GM19043 (cell line): ENCODE measurements around the gene LGALS7.

ENCODE experiments used
- ATAC-seq: cut with Tn5 transposase; IDR thresholded peaks from one replicate; pipeline ENCODE4 v1.9.1; 2021; ENCODE audit warnings: low read depth; ENCODE audit not compliant: unreplicated experiment

LGALS7 gene

DNA sequence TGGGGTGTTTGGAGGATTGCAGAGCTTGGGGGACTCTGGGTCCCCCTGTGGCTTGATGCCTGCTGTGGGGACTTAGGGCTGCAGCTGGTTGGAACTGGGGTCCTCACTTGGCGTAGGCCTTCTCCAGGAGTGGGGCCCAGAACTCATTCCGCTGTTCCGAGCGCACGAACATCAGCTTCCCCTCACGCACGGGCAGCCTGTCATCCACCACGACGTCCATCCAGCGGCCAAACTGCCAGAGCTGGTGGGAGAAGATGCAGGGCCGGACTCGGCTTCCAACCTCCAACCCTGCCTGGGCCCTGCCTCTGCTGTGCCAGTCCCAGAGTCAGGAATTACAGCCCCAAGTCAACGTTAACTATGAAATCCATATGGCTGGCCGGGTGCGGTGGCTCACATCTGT is 31.6 kb downstream of the LGALS7 start:
- ATAC-seq: no peak

DNA sequence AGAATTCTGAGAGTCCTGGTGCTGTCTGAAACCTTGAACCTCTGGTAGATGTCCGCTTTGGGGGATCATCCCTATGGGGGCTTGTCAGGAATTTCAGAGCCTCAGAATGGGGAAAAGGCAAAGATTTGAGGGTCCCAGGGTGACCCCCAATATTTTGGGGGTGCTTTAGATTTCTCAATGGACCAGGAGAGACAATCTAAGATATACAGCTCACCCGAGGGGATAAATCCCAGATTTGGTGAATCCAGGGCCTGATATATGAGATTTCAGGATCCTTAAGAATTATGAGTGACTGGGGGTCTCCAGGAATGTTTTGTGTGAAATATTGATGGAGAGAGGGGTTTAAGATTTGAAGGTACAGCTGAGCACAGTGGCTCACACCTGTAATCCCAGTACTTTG is 32.4 kb downstream of the LGALS7 start:
- no peak for ATAC-seq

DNA sequence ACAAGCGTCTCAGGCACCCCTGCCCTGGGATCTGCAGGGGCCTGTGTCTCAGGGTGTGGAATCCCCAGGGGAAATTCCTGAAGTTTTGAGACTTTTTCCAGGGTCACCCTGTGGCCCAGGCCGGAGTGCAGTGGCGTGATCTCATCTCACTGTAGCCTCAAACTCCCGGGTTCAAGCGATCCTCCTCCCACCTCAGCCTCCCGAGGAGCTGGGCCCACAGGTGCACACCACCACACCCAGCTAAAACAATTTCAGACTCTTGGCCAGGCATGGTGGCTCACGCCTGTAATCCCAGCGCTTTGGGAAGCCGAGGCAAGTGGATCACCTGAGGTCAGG is 33.1 kb downstream of the LGALS7 start:
- ATAC-seq: no peak

DNA sequence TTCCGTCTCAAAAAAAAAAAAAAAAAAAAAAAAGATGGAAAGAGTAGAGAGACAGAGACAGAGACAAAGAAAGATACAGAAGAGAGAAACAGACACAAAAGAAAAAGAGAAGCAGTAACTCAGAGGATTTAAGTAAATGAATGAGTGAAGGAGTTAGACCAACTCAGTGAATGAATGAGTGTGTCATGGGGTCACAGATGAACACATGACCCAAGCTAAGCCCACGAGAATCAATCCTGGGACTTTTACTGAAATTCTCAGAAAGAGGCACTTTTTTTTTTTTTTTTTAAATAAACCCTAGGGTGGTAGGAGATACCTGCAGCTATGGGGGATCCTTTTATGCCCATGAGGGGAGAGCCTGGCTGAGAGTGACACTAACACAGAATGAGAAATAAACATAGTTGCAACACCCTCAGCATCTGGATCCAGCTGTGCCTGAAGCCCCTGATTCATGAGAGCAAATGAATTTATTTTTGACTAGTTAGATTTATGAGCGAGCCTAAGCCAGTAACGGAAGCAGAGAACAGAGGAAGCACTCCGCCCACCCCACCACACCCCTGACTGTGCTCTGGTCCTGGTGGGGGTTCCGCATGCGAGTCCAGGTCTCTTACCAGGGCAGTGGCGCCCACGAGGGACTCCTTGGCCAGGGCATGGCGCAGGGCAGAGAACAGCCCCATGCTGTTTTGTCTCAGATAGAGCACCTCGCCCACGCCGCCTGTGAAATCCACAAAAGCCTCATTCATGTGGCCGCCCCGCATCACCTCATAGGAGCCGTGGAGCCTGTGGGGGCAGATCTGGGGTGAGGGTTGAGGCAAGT is 33.7 kb downstream of the LGALS7 start:
- ATAC-seq: no peak

DNA sequence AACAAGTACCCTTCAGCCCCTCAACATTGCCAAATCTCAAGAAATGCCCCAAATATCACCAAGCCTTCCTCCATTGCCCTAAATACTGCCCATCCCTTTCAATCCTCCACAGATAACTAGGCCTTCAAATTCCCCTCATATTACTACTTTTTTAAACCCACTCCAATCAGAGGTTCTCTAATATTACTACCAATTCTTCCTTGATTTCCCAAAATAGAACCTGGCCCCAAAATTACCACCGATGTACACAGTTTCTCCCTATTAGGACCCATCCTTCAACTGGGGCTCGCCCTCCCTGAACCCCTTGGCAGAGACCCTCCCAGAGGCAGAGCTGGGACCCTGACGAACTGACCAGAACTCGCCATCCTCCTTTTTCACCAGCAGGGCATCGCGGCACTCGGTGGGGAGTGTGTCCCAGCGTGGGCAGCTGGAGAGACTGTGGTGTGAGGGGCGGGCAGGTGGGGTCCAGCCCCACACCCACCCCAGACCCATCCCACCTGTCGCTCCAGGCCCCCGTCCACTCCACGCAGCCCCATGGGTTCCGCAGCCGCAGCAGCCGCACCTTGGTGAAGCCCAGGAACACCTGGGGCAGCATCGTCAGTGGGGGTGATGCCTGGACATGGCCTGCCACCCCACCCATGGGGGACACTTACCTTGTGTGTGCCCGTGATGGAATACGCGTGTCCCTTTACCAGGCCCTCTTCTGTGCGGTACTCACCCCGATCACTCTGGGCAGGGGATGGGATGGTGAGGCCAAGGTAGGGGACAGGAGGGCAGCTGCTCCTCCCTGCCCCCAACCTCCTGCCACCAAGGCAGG is 35.2 kb downstream of the LGALS7 start:
- no peak for ATAC-seq

DNA sequence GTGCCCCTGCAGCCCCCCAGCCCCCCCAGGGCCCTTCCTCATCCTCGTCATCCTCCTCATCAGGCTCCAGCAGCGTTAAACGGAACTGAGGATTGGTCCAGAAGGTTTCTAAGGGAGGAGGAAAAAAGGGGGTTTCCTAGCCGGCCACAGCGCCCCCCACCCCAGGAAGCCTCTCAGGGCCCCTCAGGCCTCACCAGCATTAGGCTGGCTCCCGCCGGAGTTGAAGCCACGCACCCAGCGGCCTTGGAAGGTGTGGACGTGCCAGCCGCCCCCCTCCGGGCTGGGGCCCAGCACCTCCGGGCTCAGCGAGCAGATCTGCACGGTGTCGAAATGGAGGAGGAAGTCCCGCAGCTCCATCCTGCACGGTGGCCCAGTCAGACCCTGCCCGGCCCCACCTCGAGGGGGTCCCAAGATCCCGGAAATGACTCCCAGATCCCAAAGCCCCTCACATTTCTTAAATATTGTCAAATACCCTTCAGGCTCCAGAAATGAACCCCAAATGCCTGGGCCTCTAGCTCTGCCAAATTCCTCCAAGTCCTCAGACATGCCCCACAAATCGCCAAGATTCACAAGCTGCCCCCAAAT is 35.9 kb downstream of the LGALS7 start:
- ATAC-seq: no peak

DNA sequence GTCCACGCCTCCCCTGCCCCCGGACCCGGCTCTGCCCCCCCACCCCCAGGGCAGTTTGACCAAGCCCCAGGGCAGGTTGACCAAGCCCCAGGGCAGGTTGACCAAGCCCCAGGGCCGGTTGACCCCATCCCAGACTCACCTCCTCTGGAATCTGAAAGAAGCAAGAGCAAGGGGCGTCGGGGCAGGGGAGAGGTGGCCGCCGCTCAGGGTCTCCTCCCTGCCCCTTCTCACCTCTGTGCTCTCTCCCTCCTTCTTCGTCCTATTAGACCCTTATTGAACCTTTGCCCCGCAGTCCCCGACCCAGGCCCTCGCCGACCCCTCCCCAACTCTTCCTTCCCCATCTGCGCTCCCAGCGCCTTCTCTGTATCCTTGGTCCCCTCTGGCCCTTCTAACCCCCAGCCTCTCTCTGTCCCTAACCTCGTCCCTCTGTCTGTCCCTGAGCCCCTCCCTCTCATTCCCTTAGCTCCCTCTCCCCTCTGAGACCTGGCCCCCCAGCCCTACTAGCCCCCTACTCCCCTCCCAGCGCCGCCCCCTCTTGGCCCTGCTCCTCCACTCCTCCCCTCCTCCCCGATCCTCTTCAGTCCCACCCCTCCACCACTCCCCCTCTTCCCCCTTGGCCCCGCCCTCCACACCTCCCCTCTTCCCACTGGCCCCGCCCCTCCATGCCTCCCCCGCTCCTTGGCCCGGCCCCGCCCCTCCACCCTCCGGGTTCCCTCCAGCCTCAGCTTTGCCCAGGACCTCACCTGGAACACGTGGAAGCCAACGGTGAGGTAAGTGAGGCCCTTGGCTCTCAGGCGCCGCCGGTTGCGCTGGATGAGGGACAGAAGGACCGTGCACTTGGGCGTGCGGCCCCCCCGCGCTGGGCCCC is 36.7 kb downstream of the LGALS7 start:
- no peak for ATAC-seq

DNA sequence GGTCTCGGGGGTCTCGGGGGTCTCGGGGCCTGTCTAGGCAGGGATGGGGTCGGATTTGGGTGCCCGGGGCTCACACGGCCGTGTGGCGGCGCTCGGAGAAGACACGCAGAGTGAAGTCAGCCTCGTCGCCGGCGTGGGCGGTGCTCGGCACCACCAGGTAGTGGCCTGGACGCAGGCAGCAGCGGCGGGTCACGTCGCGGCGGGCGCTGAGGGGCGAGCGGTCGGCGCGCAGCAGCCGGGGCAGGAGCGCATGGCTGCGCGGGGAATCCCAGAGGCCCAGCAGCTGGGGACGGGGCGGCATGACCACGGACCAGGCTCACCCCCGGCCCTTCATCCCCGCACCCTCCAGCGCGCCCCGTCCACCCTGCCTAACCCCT is 37.3 kb downstream of the LGALS7 start:
- no peak for ATAC-seq

DNA sequence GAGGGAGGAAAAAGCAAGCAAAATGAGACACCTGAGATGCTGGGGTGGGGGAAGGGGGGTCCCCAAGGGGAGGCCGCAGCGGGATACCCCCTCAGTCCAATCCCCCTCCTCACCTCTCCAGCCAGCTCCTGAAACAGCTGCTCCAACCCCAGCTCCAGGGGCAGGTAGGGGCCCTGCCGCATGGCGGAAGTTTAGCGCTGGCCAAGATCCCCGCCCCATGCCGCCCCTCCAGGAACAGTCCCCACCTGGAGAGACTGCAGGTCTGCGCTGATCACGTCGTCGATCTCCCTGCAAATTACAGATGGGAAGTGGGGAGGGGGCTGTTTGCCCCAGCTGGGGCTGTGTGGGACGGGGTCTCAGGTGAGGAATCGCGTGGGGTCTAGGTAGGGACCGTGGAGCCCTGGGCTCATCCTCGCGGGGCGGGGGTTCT is 38.0 kb downstream of the LGALS7 start:
- ATAC-seq: no peak

DNA sequence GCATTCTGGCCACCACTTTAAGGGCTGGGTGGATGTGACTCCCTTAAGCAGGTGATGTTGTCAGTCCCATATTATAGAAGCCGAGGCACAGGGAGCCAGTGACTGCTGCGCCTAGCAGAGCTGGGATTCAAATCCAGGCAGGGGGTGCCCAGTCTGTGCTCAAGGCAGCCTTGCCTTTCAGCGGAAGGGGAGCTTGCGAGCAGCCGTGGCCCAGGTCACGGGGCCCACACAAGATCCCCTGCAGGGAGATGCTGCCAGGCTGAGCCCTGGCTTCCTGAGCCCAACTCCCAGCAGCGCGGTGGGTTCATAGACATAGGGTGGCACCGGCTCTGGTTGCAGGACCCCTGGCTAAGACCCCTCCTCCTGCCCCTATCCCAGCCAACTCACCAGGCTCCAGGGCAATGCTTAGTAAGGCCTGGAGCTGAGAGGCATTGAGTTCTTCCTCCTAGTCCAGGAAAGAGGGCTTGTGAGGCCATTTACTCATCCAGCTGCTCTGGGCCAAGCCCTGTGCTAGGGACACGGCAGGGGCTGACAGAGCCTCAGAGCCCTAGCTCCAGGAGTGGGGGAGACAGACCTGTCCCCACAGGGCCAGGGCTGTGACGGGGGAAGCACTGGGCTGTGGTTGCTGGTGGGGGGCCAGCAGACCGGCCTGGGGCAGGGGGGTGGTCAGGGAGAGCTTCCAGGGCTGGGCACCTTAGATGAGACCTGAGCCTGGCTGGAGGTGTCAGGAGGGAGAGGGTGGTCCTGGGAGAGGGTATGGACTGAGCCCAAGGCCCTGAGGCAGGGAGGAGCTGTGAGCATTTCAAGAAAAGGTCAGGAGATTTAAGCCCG is 38.7 kb downstream of the LGALS7 start:
- no peak for ATAC-seq

DNA sequence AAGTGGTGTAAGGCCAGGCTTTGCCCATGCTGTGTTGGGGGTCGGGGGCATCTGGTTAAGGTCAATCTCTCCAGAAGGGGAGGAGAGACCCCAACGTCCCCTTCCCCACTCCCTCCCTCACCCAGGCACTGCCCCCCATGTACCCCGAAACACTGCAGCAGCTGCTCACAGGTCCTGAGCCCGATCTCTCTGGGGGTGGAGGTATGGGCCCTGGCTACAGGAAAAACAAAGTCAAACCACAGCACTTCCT is 39.2 kb downstream of the LGALS7 start:
- no peak for ATAC-seq

DNA sequence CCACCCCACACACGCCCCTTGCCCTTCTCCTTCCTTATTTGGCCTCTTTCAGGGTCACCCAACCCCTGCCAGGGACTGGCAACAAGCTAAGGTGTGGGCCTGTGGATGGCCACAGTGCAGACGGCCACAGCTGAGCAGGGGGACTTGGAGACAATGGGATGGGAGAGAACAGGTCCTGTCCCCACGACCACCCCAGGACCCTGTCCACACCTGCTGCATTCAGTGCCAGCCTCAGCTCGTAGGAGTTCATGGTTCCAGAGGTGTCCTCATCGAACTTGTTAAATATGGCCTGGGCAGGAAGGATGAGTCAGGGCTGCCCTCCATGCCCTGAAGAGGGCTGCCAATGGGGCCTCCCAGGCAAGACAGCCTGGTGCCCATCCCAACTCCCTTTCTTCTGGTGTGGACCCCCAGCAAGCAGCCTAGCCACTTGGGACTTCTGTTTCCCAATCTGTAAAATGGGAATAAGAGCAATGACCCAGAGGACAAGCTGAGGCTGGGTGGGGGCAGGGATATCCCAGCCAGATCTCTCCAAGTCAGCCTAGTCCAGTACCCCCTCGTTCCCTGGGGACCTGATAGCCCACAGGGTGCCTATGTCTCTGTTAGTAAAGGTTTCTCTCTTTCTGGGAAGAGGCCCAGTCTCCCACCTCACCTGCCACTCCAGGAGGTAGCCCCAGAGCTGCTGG is 39.7 kb downstream of the LGALS7 start:
- ATAC-seq: no peak

DNA sequence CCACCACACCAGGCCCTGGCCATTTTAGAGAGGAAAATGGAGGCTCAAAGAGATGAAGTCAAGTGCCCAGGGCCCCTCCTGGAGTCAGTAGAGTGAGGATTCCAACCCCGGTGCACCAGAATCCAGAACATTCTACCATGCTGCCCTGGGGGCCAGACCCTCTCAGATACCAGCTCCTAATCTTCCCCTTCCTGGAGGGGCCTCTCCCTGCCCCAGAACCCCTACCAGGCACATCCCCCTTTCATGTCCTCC is 40.1 kb downstream of the LGALS7 start:
- ATAC-seq: no peak

DNA sequence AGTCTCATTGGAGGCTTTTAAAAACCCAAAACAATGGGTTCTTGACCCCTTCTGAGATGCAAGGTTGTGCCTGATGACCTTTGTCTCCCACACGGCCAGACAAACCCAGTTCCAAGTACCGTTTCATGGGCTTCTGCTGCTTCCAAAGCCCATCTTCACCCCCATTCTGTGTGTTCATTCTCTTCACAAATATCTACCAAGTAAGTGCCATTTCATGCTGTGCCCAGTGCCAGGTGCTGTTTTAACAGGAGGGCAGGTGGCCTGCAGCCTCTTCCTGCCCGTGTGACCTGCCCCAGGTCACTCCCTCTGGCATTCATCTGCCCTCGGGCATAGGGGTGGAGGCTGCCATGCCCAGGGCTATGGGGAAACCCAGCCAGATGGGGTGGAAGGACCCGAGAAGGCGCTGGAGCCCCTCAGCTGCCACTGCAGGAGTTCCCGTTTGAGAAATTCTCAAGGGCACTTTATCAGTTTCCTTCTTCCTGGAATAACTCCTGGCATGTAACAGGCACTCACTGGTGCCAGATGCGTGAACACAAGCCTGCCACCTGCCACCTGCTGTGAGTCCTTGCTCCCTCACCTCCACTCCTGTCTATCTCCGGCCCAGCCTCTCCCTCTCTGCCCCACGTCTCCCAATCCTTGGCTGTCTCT is 41.5 kb downstream of the LGALS7 start:
- no peak for ATAC-seq

DNA sequence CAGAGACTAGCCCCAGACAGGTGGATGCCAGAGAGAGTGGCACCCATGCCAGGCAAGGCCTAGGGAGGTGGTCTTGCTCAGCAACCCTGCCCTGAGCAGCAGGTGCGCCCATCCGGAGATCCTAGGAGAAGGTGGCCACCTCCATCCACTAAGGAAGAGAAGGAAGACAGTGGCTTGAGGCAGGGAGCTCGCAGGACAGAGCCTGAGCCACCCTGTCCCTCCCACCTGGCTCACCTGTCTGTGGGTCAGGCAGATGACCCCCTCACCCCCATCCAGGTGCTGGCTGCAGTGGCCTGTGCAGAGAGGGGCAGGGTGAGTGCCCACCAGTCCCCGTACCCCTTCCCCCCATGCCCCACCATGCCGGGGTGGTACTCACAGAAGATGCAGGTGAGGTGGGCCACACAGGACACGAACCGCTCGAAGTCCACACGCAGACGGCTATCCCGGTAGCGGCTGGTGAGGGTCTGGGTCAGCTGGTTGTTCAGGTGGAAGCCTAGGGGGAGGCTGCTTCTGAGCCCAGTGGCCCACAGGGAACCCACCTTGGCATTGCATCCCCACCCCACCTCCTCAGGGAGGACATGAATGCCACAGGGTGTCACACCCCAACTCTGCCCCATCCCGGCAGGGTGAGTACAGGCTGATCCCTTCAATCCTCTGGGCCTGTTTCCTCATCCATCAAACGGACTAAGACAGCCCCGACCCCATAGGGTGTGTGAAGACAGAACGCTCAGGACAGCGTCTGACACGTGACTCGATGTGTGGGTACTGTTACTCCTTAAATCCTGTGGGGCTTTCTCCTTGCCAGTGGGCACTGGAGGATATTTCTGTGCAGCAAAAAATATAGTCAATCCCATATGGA is 42.4 kb downstream of the LGALS7 start:
- no peak for ATAC-seq

DNA sequence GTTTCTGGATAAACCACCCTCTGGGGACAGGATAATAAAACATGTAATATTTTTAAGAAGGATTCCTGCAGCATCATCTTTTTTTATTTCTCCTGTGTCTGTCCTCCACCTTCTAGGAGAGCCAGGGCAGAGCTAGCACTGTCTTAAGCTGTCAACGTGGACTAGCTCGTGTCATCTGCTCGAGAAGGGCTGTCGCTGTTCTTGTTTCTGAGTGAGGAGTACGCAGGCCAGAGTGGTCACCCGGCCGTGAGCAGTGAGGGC is 42.9 kb downstream of the LGALS7 start:
- no peak for ATAC-seq

DNA sequence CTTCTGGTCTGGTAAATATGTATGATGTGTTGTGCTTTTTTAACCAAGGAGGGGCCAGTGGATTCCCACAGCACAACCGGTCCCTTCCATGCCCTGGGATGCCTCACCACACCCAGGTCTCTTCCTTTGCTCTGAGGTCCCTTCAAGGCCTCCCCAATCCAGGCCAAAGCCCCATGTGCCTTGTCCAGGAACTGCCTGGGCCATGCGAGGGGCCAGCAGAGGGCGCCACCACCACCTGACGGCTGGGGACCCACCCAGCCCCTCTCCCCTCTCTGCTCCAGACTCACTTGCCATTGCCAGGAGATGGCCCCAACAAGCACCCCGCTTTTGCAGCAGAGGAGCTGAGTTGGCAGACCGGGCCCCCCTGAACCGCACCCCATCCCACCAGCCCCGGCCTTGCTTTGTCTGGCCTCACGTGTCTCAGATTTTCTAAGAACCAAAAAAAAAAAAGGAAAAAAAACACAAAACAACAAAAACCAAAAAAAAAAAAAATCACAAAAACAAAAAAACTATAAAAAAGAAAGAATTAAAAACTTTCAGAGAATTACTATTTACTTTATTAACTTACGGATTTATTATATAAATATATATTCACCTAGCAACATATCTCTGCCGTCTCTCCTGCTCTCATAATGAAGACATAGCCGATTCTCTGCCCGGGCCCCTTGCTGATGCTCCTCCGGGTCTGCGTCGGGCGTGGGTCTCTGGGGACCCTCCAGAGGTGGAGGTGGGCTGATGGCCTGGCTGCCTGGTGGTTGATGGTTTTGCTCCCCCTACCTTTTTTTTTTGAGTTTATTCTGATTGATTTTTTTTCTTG is 43.5 kb downstream of the LGALS7 start:
- ATAC-seq: no peak
